ENCODE data around the gene RGS3.

The RGS3 gene

DNA sequence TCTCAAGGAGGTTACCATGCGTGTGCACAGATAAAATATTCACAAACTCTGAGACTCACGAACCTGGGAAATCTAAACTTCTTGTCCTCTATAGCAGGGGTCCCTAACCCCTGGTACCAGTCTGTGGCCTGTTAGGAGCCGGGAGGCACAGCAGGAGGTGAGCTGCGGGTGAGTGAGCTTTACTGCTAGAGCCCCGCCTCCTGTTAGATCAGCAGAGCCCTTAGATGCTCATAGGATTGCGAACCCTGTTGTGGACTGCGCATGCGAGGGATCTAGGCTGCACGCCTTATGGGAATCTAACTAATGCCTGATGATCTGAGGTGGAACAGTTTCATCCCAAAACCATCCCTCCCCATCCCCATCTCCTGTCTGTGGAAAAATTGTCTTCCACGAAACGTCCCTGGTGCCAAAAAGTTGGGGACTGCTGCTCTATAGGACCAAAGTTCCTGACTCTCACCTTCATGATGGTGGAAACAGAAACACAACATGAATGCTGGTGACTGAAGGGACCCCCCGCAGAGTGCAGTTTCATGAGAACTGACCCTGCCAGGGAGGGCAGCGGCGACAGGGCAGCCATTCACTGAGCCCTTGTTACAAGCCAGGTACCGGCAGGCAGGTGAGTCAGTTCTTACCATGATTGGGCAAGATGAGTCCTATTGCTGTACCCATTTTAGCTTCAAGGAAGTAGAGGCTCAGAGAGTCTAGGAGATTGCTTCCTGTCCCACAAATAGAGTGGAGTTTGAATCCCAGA lies 181.9 kb downstream of the RGS3 start:
- no peak for DNase-seq

DNA sequence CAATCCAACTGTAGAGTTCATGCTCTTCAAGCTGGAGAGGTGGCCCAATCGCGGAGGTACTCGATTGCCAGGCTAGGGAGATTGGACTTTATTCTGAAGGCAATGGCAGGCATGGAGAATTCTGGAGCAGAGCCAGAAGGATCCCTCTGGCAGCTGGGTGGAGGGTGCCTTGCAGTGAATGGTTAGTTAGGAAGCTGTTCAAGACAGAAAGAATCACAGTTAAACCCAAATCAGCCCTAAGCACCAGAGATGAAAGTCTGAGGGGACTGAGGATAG lies 182.4 kb downstream of the RGS3 start:
- no peak for DNase-seq

DNA sequence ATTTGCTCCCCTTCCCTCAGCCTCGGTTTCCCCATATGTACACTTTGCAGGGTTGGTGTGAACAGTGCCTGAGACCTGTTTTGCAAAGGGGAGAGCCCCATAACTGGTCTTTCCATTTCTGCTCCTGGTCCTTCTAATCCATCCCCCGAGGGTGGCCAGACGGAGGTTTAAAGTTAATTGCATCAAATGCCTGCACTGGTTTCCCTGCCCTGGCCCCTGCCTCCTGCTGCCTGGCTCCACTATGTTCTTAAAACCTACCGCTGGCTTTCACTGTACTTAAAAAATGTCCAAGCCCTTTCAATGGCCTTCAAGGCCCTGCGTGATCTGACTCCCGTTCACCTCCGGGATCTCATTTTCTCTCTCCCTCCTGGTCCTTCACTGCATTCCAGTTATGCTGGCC lies 183.0 kb downstream of the RGS3 start:
- DNase-seq = no peak

All from NCI-H524 treated with DMSO at 0.1 percent for 48 hours (cell line).